SU-DHL-6 (cell line): ENCODE data around the gene SLC4A2.

Source experiments
- H2AFZ ChIP-seq: fragments of 200-600 bp; sonication (generic); 2 replicates; pipeline ENCODE4 v1.6.1; 2014; ENCODE audit warnings: low read depth, mild to moderate bottlenecking, moderate library complexity, mixed read lengths, antibody characterized with exemption, low read length; ENCODE audit not compliant: severe bottlenecking
- H3F3A ChIP-seq: fragments of 200-600 bp; shearing (Covaris generic); 2 replicates; pipeline ENCODE4 v1.6.0; 2016; ENCODE audit warnings: antibody characterized with exemption, mild to moderate bottlenecking; ENCODE audit not compliant: insufficient read depth
- H3K27ac ChIP-seq: fragments of 200-600 bp; sonication (generic); 2 replicates; pipeline ENCODE4 v1.5.1; 2016; ENCODE audit warnings: low read depth, mild to moderate bottlenecking, low read length, moderate library complexity, mixed read lengths
- H3K27me3 ChIP-seq: fragments of 200-600 bp; sonication (generic), shearing (Covaris generic); 2 replicates; pipeline ENCODE4 v1.6.0; 2014; ENCODE audit warnings: mild to moderate bottlenecking, low read length
- H3K36me3 ChIP-seq: fragments of 200-600 bp; sonication (generic); 2 replicates; pipeline ENCODE4 v1.6.1; 2014; ENCODE audit warnings: mild to moderate bottlenecking, low read length, mixed read lengths
- H3K4me2 ChIP-seq: fragments of 300-600, 200-600 bp; shearing (Covaris generic), sonication (generic); 2 replicates; pipeline ENCODE4 v1.6.0; 2014; ENCODE audit warnings: low read length, low read depth, mild to moderate bottlenecking; ENCODE audit not compliant: poor library complexity, severe bottlenecking
- H3K4me3 ChIP-seq: fragments of 200-600 bp; sonication (generic); 2 replicates; pipeline ENCODE4 v1.5.1; 2014; ENCODE audit warnings: antibody characterized with exemption, low read length, mild to moderate bottlenecking, mixed read lengths; ENCODE audit not compliant: insufficient read depth, poor library complexity, severe bottlenecking
- H3K79me2 ChIP-seq: fragments of 200-600 bp; sonication (generic); 2 replicates; pipeline ENCODE4 v1.6.1; 2014; ENCODE audit warnings: mild to moderate bottlenecking, low read length, moderate library complexity; ENCODE audit not compliant: insufficient read depth
- H3K9ac ChIP-seq: fragments of 200-600 bp; sonication (generic); 2 replicates; pipeline ENCODE4 v1.7.0; 2014; ENCODE audit warnings: mild to moderate bottlenecking, low read length
- H3K9me2 ChIP-seq: fragments of 200-600 bp; sonication (generic); replicated peaks from 2 replicates; pipeline ENCODE4 v1.6.1; 2014; ENCODE audit warnings: low read length; ENCODE audit not compliant: insufficient read depth
- H3K9me3 ChIP-seq: fragments of 200-600 bp; sonication (generic); 2 replicates; pipeline ENCODE4 v1.6.1; 2014; ENCODE audit warnings: low read length, mixed read lengths; ENCODE audit not compliant: insufficient read depth
- H4K20me1 ChIP-seq: fragments of 200-600 bp; sonication (generic); 2 replicates; pipeline ENCODE4 v1.6.1; 2014; ENCODE audit warnings: low read depth, mild to moderate bottlenecking, antibody characterized with exemption, low read length, moderate library complexity, mixed read lengths
- EZH2phosphoT487 ChIP-seq: fragments of 200-600 bp; sonication (generic), shearing (Covaris generic); conservative IDR thresholded peaks from 2 replicates; pipeline ENCODE4 v1.6.1; 2018; ENCODE audit warnings: mild to moderate bottlenecking, antibody characterized with exemption, low read length, moderate library complexity, mixed read lengths
- TF ChIP-seq, protein P1 (sequence below): fragments of 200-600 bp; sonication (generic); IDR thresholded peaks from one replicate; pipeline ENCODE4 v1.5.1; 2017; ENCODE audit warnings: antibody characterized with exemption, mild to moderate bottlenecking, low read length, moderate library complexity; ENCODE audit not compliant: insufficient read depth, poor library complexity, severe bottlenecking

Gene SLC4A2

GRCh38 chr7:151091988-151092387, 32.6 kb downstream of the SLC4A2 start:
- Histone ChIP-seq H3K36me3 (no peaks in the 10 kb centered on the region), H2AFZ (no peak overlapping the region), H3K27me3 (no peaks in the 10 kb centered on the region), H3K4me2 (no peak overlapping the region), H4K20me1 (no peaks in the 10 kb centered on the region), H3K9me2 (no peaks in the 10 kb centered on the region), H3K27ac (no peak overlapping the region), H3K4me3 (no peak overlapping the region), H3K9ac (no peak overlapping the region), H3K9me3 (no peaks in the 10 kb centered on the region), H3K79me2 (no peaks in the 10 kb centered on the region), H3F3A (no peaks in the 10 kb centered on the region)
- TF ChIP-seq EZH2phosphoT487 = no peak
- TF ChIP-seq, protein P1, sequence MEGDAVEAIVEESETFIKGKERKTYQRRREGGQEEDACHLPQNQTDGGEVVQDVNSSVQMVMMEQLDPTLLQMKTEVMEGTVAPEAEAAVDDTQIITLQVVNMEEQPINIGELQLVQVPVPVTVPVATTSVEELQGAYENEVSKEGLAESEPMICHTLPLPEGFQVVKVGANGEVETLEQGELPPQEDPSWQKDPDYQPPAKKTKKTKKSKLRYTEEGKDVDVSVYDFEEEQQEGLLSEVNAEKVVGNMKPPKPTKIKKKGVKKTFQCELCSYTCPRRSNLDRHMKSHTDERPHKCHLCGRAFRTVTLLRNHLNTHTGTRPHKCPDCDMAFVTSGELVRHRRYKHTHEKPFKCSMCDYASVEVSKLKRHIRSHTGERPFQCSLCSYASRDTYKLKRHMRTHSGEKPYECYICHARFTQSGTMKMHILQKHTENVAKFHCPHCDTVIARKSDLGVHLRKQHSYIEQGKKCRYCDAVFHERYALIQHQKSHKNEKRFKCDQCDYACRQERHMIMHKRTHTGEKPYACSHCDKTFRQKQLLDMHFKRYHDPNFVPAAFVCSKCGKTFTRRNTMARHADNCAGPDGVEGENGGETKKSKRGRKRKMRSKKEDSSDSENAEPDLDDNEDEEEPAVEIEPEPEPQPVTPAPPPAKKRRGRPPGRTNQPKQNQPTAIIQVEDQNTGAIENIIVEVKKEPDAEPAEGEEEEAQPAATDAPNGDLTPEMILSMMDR = no peak

GRCh38 chr7:151093748-151094147, 34.4 kb downstream of the SLC4A2 start:
- no peaks in the 10 kb centered on the region for H3K27me3 ChIP-seq
- no peaks in the 10 kb centered on the region for H3K79me2 ChIP-seq
- H2AFZ ChIP-seq = no peak overlapping the region
- no peak overlapping the region for H3K4me2 ChIP-seq
- no peaks in the 10 kb centered on the region for H3K9me3 ChIP-seq
- no peak overlapping the region for H3K27ac ChIP-seq
- no peaks in the 10 kb centered on the region for H3K36me3 ChIP-seq
- TF ChIP-seq, protein P1 = no peak
- no peak for TF ChIP-seq EZH2phosphoT487
- H3K4me3 ChIP-seq = no peak overlapping the region
- no peak overlapping the region for H3K9ac ChIP-seq
- H3K9me2 ChIP-seq = no peaks in the 10 kb centered on the region
- no peaks in the 10 kb centered on the region for H4K20me1 ChIP-seq
- no peaks in the 10 kb centered on the region for H3F3A ChIP-seq

GRCh38 chr7:151094675-151095074, 35.3 kb downstream of the SLC4A2 start:
- Histone ChIP-seq H3K36me3 (no peaks in the 10 kb centered on the region), H3K9me3 (no peaks in the 10 kb centered on the region)
- TF ChIP-seq, protein P1 = no peak

More at GRCh38 chr7:151094675-151095074, 35.3 kb downstream of the SLC4A2 start:
- H3F3A ChIP-seq = no peaks in the 10 kb centered on the region
- H3K79me2 ChIP-seq = no peaks in the 10 kb centered on the region
- H3K4me3 ChIP-seq = no peak overlapping the region
- H3K9me2 ChIP-seq = no peaks in the 10 kb centered on the region
- H3K9ac ChIP-seq = no peak overlapping the region
- H3K27ac ChIP-seq = no peak overlapping the region
- no peaks in the 10 kb centered on the region for H3K27me3 ChIP-seq
- no peak overlapping the region for H3K4me2 ChIP-seq
- H2AFZ ChIP-seq = no peak overlapping the region
- no peaks in the 10 kb centered on the region for H4K20me1 ChIP-seq
